SK-N-SH treated with all-trans-retinoic acid at 6 μM for 48 hours (cell line): ENCODE measurements around the gene COL6A1.

ENCODE experiments used
- ARNTL ChIP-seq: fragments of 450-650 bp; formaldehyde crosslinking; IDR thresholded peaks from 2 replicates; pipeline ENCODE4 v1.5.0; 2020; ENCODE audit warnings: low read depth, mild to moderate bottlenecking, moderate library complexity, borderline replicate concordance
- BACH2 ChIP-seq: fragments of 250-450 bp; sonication (Bioruptor Pico); IDR thresholded peaks from 2 replicates; pipeline ENCODE4 v1.9.0; 2021; ENCODE audit warnings: mild to moderate bottlenecking, borderline replicate concordance
- CSRNP3 ChIP-seq: fragments of 250-450 bp; sonication (Bioruptor Pico); IDR thresholded peaks from 2 replicates; pipeline ENCODE4 v1.5.1; 2021; ENCODE audit warnings: mild to moderate bottlenecking, moderate library complexity
- PATZ1 ChIP-seq: fragments of 250-450 bp; sonication (Bioruptor Pico); IDR thresholded peaks from 2 replicates; pipeline ENCODE4 v1.8.0; 2020; ENCODE audit warnings: mild to moderate bottlenecking, moderate library complexity, borderline replicate concordance
- PPARA ChIP-seq: fragments of 250-450 bp; sonication (Bioruptor Pico); IDR thresholded peaks from 2 replicates; pipeline ENCODE4 v1.5.0; 2020; ENCODE audit warnings: mild to moderate bottlenecking, borderline replicate concordance
- SNAI2 ChIP-seq: fragments of 250-450 bp; sonication (Bioruptor Pico); IDR thresholded peaks from 2 replicates; pipeline ENCODE4 v1.5.0; 2020; ENCODE audit warnings: mild to moderate bottlenecking, moderate library complexity

- TF ChIP-seq PPARA (CRISPR knock-in tag) (no peak), PATZ1 (no peak), ARNTL (CRISPR knock-in tag) (no peak), SNAI2 (CRISPR knock-in tag) (no peak), CSRNP3 (CRISPR knock-in tag) (no peak), BACH2 (no peak)
Observed at GRCh38 chr21:45940091-45940490, 41.5 kb upstream of the COL6A1 start.
